WTC11 (cell line): ENCODE results near the gene RNASE7. TPM values are rescaled to one million over a fixed set of nuclear protein-coding genes. Genes with fewer than 3 reads are reported as not detected.

ENCODE experiments used
- ATAC-seq: fragments of 200-7000 bp; cut with Tn5 transposase; 2 replicates; pipeline ENCODE4 v1.10.0; 2021; ENCODE audit warnings: mild to moderate bottlenecking, moderate library complexity
- CTCF ChIA-PET: fragments of 300-600 bp; sonication (Branson Sonifier 250); formaldehyde crosslinking; loops from one replicate; lab custom pipeline; 2021; ENCODE audit warnings: antibody characterized with exemption; lab: Charles Lee
- POLR2A ChIA-PET: fragments of 350-600 bp; sonication (Branson Sonifier 250); formaldehyde crosslinking; loops from one replicate; lab custom pipeline; 2021; ENCODE audit warnings: antibody characterized with exemption; lab: Charles Lee
- DNase-seq: peaks from one replicate; pipeline ENCODE4 v3.0.0; 2021; ENCODE audit warnings: low spot score
- H3K27ac Mint-ChIP-seq: 2 replicates; pipeline ENCODE4 v1.8.0; 2021; ENCODE audit warnings: mixed read lengths
- H3K27me3 Mint-ChIP-seq: 2 replicates; pipeline ENCODE4 v1.8.0; 2021; ENCODE audit warnings: low read depth, mild to moderate bottlenecking, moderate library complexity, mixed read lengths
- H3K36me3 Mint-ChIP-seq: 2 replicates; pipeline ENCODE4 v1.8.0; 2021; ENCODE audit warnings: mixed read lengths
- H3K4me1 Mint-ChIP-seq: 2 replicates; pipeline ENCODE4 v1.8.0; 2022; ENCODE audit warnings: mixed read lengths
- H3K4me3 Mint-ChIP-seq: 2 replicates; pipeline ENCODE4 v1.8.0; 2021; ENCODE audit warnings: mild to moderate bottlenecking, moderate library complexity, mixed read lengths
- H3K9me3 Mint-ChIP-seq: 2 replicates; pipeline ENCODE4 v1.8.0; 2021; ENCODE audit warnings: mixed read lengths
- GRHL2 ChIP-seq: fragments of 250-450 bp; sonication (Bioruptor Pico); IDR thresholded peaks from 2 replicates; pipeline ENCODE4 v1.8.0; 2022; ENCODE audit warnings: mild to moderate bottlenecking, moderate library complexity; ENCODE audit not compliant: insufficient replicate concordance, severe bottlenecking
- KAT7 ChIP-seq: sonication (generic); formaldehyde crosslinking; IDR thresholded peaks from 2 replicates; pipeline ENCODE4 v1.8.1; 2023; ENCODE audit warnings: missing genetic modification reagents, mild to moderate bottlenecking, borderline replicate concordance
- SOX15 ChIP-seq: fragments of 250-450 bp; sonication (Bioruptor Pico); IDR thresholded peaks from 2 replicates; pipeline ENCODE4 v1.9.0; 2021; ENCODE audit warnings: mild to moderate bottlenecking
- total RNA-seq: library from RNA; stranded (reverse); gene quantifications from 3 replicates; pipeline ENCODE4 v1.2.3, GENCODE V29; 2021
- TF ChIP-seq, protein P1 (sequence below): sonication (generic); formaldehyde crosslinking; IDR thresholded peaks from 2 replicates; pipeline ENCODE4 v1.8.1; 2023; ENCODE audit warnings: mild to moderate bottlenecking, missing genetic modification reagents, moderate library complexity
- TF ChIP-seq, protein P2 (sequence below): fragments of 250-450 bp; sonication (Bioruptor Pico); IDR thresholded peaks from 2 replicates; pipeline ENCODE4 v1.9.0; 2021; ENCODE audit warnings: mild to moderate bottlenecking
- TF ChIP-seq, protein P3 (sequence below): sonication (generic); formaldehyde crosslinking; IDR thresholded peaks from 2 replicates; pipeline ENCODE4 v1.8.0; 2023; ENCODE audit warnings: missing genetic modification reagents, mild to moderate bottlenecking, borderline replicate concordance
- TF ChIP-seq, protein P4 (sequence below): sonication (generic); formaldehyde crosslinking; IDR thresholded peaks from 2 replicates; pipeline ENCODE4 v1.8.1; 2023; ENCODE audit warnings: mild to moderate bottlenecking, missing genetic modification reagents
- TF ChIP-seq, protein P5 (sequence below): sonication (generic); formaldehyde crosslinking; IDR thresholded peaks from 2 replicates; pipeline ENCODE4 v1.8.1; 2023; ENCODE audit warnings: mild to moderate bottlenecking, missing genetic modification reagents, borderline replicate concordance
- TF ChIP-seq, protein P6 (sequence below): sonication (generic); formaldehyde crosslinking; IDR thresholded peaks from 2 replicates; pipeline ENCODE4 v1.8.1; 2022; ENCODE audit warnings: low read depth, mild to moderate bottlenecking, moderate library complexity, missing genetic modification reagents, borderline replicate concordance
- TF ChIP-seq, protein P7 (sequence below): sonication (generic); formaldehyde crosslinking; IDR thresholded peaks from 2 replicates; pipeline ENCODE4 v1.8.1; 2023; ENCODE audit warnings: mild to moderate bottlenecking, moderate library complexity, missing genetic modification reagents

The RNASE7 gene
- total RNA-seq, 1 experiment from 2014 or later = not detected

DNA sequence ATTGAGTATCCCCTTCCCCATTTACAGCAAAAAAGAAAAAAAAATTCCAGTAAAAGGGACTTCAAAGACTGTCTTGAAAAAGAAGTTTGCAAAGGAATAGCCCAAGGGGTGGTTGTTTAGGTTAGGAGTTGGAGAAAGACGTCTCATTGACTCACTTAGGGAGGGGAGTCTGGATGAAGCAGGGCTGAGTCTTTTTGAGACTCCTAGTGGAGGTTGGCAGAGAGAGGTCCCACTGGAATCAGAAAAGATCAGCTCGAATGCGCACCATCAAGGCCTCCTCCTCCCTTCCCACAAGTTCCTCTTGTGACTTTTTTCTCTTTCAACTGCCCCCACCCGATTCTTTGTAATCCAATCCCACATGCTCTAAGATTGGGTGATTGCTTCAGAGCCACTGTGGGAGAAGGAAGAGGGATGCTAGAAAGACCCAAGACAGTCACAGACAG is 29.9 kb downstream of the RNASE7 start (continued):
- TF ChIP-seq, protein P1, sequence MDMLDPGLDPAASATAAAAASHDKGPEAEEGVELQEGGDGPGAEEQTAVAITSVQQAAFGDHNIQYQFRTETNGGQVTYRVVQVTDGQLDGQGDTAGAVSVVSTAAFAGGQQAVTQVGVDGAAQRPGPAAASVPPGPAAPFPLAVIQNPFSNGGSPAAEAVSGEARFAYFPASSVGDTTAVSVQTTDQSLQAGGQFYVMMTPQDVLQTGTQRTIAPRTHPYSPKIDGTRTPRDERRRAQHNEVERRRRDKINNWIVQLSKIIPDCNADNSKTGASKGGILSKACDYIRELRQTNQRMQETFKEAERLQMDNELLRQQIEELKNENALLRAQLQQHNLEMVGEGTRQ (CRISPR knock-in tag) = no peak
- TF ChIP-seq, protein P2, sequence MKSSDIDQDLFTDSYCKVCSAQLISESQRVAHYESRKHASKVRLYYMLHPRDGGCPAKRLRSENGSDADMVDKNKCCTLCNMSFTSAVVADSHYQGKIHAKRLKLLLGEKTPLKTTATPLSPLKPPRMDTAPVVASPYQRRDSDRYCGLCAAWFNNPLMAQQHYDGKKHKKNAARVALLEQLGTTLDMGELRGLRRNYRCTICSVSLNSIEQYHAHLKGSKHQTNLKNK (CRISPR knock-in tag) = no peak
- TF ChIP-seq, protein P3, sequence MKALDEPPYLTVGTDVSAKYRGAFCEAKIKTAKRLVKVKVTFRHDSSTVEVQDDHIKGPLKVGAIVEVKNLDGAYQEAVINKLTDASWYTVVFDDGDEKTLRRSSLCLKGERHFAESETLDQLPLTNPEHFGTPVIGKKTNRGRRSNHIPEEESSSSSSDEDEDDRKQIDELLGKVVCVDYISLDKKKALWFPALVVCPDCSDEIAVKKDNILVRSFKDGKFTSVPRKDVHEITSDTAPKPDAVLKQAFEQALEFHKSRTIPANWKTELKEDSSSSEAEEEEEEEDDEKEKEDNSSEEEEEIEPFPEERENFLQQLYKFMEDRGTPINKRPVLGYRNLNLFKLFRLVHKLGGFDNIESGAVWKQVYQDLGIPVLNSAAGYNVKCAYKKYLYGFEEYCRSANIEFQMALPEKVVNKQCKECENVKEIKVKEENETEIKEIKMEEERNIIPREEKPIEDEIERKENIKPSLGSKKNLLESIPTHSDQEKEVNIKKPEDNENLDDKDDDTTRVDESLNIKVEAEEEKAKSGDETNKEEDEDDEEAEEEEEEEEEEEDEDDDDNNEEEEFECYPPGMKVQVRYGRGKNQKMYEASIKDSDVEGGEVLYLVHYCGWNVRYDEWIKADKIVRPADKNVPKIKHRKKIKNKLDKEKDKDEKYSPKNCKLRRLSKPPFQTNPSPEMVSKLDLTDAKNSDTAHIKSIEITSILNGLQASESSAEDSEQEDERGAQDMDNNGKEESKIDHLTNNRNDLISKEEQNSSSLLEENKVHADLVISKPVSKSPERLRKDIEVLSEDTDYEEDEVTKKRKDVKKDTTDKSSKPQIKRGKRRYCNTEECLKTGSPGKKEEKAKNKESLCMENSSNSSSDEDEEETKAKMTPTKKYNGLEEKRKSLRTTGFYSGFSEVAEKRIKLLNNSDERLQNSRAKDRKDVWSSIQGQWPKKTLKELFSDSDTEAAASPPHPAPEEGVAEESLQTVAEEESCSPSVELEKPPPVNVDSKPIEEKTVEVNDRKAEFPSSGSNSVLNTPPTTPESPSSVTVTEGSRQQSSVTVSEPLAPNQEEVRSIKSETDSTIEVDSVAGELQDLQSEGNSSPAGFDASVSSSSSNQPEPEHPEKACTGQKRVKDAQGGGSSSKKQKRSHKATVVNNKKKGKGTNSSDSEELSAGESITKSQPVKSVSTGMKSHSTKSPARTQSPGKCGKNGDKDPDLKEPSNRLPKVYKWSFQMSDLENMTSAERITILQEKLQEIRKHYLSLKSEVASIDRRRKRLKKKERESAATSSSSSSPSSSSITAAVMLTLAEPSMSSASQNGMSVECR (CRISPR knock-in tag) = no peak
- TF ChIP-seq, all 79 proteins: peak for 0

DNA sequence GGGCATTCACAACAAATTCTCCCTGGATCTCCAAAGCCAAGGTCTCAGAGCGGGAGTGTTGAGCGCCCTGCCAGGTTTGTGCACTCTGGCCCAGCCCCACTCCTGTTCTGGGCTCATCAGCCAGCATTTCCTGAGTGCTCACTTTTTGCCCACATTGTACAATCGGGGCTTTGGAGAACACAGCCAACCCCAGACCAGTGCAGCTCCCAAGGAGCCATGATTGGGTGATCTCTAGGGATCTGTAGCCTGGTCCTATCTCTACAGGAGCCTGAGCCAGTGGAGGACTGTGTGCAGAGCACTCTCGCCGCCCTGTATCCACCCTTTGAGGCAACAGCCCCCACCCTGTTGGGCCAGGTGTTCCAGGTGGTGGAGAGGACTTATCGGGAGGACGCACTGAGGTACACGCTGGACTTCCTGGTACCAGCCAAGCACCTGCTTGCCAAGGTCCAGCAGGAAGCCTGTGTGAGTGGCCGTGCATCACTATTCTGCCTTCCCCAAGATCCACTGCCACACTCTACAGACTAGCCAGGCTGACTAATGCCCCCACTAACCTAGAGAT is 30.7 kb downstream of the RNASE7 start:
- Mint-ChIP-seq H3K4me1 (peaks cover 24% of the 10 kb centered on the region), H3K4me3 (peak overlapping the region; percentile 89), H3K36me3 (peaks cover 40% of the 10 kb centered on the region), H3K9me3 (no peaks in the 10 kb centered on the region), H3K27ac (no peak overlapping the region), H3K27me3 (no peaks in the 10 kb centered on the region)
- ChIA-PET CTCF (interaction anchor here (2.5 to 4.6 kb wide), 5 partner anchors 20 to 59 kb away, joined by 12 to 165 read pairs (median 94); partner anchors contain the start of genes TMEM253 and ZNF219), POLR2A (interaction anchor here (0.5 to 3.0 kb wide), 4 partner anchors 13 to 22 kb away, joined by 3 to 74 read pairs (median 15); no protein-coding TSS in a partner anchor)
- DNase-seq = no peak
- TF ChIP-seq, protein P4, sequence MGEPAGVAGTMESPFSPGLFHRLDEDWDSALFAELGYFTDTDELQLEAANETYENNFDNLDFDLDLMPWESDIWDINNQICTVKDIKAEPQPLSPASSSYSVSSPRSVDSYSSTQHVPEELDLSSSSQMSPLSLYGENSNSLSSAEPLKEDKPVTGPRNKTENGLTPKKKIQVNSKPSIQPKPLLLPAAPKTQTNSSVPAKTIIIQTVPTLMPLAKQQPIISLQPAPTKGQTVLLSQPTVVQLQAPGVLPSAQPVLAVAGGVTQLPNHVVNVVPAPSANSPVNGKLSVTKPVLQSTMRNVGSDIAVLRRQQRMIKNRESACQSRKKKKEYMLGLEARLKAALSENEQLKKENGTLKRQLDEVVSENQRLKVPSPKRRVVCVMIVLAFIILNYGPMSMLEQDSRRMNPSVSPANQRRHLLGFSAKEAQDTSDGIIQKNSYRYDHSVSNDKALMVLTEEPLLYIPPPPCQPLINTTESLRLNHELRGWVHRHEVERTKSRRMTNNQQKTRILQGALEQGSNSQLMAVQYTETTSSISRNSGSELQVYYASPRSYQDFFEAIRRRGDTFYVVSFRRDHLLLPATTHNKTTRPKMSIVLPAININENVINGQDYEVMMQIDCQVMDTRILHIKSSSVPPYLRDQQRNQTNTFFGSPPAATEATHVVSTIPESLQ (CRISPR knock-in tag) = no peak
- TF ChIP-seq GRHL2 (CRISPR knock-in tag) (no peak), KAT7 (CRISPR knock-in tag) (no peak), SOX15 (CRISPR knock-in tag) (no peak)
- TF ChIP-seq, protein P5, sequence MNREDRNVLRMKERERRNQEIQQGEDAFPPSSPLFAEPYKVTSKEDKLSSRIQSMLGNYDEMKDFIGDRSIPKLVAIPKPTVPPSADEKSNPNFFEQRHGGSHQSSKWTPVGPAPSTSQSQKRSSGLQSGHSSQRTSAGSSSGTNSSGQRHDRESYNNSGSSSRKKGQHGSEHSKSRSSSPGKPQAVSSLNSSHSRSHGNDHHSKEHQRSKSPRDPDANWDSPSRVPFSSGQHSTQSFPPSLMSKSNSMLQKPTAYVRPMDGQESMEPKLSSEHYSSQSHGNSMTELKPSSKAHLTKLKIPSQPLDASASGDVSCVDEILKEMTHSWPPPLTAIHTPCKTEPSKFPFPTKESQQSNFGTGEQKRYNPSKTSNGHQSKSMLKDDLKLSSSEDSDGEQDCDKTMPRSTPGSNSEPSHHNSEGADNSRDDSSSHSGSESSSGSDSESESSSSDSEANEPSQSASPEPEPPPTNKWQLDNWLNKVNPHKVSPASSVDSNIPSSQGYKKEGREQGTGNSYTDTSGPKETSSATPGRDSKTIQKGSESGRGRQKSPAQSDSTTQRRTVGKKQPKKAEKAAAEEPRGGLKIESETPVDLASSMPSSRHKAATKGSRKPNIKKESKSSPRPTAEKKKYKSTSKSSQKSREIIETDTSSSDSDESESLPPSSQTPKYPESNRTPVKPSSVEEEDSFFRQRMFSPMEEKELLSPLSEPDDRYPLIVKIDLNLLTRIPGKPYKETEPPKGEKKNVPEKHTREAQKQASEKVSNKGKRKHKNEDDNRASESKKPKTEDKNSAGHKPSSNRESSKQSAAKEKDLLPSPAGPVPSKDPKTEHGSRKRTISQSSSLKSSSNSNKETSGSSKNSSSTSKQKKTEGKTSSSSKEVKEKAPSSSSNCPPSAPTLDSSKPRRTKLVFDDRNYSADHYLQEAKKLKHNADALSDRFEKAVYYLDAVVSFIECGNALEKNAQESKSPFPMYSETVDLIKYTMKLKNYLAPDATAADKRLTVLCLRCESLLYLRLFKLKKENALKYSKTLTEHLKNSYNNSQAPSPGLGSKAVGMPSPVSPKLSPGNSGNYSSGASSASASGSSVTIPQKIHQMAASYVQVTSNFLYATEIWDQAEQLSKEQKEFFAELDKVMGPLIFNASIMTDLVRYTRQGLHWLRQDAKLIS (CRISPR knock-in tag) = no peak
- TF ChIP-seq, protein P6, sequence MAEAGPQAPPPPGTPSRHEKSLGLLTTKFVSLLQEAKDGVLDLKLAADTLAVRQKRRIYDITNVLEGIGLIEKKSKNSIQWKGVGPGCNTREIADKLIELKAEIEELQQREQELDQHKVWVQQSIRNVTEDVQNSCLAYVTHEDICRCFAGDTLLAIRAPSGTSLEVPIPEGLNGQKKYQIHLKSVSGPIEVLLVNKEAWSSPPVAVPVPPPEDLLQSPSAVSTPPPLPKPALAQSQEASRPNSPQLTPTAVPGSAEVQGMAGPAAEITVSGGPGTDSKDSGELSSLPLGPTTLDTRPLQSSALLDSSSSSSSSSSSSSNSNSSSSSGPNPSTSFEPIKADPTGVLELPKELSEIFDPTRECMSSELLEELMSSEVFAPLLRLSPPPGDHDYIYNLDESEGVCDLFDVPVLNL (CRISPR knock-in tag) = no peak
- TF ChIP-seq, protein P7, sequence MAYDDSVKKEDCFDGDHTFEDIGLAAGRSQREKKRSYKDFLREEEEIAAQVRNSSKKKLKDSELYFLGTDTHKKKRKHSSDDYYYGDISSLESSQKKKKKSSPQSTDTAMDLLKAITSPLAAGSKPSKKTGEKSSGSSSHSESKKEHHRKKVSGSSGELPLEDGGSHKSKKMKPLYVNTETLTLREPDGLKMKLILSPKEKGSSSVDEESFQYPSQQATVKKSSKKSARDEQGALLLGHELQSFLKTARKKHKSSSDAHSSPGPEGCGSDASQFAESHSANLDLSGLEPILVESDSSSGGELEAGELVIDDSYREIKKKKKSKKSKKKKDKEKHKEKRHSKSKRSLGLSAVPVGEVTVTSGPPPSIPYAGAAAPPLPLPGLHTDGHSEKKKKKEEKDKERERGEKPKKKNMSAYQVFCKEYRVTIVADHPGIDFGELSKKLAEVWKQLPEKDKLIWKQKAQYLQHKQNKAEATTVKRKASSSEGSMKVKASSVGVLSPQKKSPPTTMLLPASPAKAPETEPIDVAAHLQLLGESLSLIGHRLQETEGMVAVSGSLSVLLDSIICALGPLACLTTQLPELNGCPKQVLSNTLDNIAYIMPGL (CRISPR knock-in tag) = no peak
- ATAC-seq = no peak
